ENCODE results near the gene FZR1. TPM values are rescaled to one million over a fixed set of nuclear protein-coding genes. Genes with fewer than 3 reads are reported as not detected.

Gene FZR1
- total RNA-seq, 1 donor from 2014 or later: 25.5 TPM

DNA sequence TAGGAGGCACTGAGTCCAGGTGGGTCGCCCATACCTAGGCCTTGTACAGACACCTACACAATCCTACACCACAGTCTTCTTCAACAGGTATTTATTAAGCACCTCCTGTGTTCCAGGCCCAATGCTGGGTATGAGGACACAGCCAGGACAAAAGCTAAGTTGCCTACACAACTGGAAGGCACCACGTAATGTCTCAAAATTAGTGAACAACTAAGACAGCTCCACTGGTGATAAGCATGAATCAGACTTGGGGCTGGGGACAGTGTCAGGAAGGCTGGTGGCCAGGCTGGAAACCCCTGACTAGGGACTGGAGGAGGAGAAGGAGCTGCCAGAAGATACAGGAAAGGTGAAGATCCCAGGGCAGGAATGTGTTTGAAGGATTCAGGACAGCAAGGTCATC, 28.2 kb upstream of the FZR1 start:
- no peaks in the 10 kb centered on the region for H3K36me3 ChIP-seq (ENCODE audit: control insufficient read depth, insufficient read depth, low read length)
- no peak for DNase-seq (ENCODE audit: low read depth)
- FAIRE-seq: peak; percentile 13
- H3K4me3 ChIP-seq (ENCODE audit: low read depth, low read length): no peak overlapping the region
- H3K27me3 ChIP-seq (ENCODE audit: control insufficient read depth, insufficient read depth, low read length): peaks cover 9% of the 10 kb centered on the region
- TF ChIP-seq, protein P1, sequence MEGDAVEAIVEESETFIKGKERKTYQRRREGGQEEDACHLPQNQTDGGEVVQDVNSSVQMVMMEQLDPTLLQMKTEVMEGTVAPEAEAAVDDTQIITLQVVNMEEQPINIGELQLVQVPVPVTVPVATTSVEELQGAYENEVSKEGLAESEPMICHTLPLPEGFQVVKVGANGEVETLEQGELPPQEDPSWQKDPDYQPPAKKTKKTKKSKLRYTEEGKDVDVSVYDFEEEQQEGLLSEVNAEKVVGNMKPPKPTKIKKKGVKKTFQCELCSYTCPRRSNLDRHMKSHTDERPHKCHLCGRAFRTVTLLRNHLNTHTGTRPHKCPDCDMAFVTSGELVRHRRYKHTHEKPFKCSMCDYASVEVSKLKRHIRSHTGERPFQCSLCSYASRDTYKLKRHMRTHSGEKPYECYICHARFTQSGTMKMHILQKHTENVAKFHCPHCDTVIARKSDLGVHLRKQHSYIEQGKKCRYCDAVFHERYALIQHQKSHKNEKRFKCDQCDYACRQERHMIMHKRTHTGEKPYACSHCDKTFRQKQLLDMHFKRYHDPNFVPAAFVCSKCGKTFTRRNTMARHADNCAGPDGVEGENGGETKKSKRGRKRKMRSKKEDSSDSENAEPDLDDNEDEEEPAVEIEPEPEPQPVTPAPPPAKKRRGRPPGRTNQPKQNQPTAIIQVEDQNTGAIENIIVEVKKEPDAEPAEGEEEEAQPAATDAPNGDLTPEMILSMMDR (IDR thresholded peaks at IDR 0.05; ENCODE audit: insufficient read depth, low read length, severe bottlenecking): no peak

DNA sequence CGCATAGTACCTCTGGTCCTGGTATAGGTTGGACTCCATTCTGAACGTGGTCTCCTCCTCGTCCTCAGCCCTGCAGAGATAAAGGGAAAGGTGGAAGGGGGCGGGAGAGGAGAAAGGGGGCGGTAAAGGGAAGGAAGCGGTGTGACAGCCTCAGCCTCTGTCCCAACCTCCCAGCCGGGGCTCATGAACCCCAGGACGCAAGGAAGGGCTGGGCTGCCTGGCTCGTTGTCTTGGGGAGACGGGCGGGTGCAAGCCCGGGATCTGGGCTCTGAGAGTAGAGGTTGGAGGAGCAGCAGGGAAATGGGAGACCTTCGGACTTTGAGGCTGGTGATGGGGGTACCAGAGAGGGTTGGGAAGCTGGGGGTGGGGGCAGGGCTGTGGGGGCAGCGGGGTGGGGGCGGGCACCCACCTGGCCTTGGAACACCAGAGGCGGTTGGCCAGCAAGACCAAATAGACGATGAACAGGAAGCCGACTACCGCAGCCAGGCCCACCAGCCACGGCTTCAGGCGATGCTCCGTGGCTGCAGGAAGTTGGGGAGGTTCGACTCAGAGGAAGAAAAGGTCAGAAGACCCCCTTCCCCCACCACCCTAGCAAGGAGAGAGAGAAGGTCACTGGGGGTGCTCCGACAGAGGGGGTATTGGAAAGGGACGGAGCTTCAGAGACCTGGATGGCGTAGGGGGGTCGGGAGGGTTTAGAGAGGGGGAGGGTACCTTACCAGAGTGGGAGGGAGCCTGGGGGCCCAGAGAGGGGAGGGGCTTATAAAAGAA, 27.5 kb upstream of the FZR1 start:
- Histone ChIP-seq H3K27me3 (ENCODE audit: control insufficient read depth, insufficient read depth, low read length) (peaks cover 9% of the 10 kb centered on the region), H3K36me3 (ENCODE audit: control insufficient read depth, insufficient read depth, low read length) (no peaks in the 10 kb centered on the region), H3K4me3 (ENCODE audit: low read depth, low read length) (no peak overlapping the region)
- FAIRE-seq: no peak
- TF ChIP-seq, protein P1 (IDR thresholded peaks at IDR 0.05; ENCODE audit: insufficient read depth, low read length, severe bottlenecking): no peak
- no peak for DNase-seq (ENCODE audit: low read depth)

DNA sequence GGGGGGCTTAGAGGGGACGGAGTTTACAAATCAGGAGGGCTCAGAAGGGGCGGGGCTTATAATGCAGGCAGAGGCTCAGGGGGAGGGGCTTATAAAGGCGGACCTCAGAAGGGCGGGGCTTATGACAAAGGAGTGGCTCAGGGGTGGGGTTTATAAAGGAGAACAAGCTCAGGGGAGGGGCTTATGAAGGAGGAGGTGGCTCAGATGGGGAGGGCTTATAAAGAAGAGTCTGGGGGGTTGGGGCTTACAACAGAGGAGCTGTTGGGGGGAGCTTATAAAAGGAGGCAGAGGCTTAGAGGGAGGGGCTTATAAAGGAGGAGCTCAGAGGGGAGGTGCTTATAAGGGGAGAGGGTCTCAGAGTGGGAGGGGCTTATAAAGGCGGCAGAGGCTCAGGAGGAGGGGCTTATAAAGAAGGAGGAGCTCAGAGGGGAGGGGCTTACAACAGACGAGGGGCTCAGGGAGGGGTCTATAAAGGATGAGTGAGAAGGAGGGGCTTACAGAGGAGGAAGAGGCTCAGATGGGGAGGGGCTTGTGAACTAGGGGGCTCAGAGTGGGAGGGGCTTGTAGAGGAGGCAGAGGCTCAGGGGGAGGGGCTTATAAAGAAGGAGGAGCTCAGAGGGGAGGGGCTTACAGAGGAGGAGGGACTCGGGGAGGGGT, 26.8 kb upstream of the FZR1 start:
- TF ChIP-seq, protein P1 (IDR thresholded peaks at IDR 0.05; ENCODE audit: insufficient read depth, low read length, severe bottlenecking): no peak
- H3K4me3 ChIP-seq (ENCODE audit: low read depth, low read length): no peak overlapping the region
- peaks cover 8% of the 10 kb centered on the region for H3K27me3 ChIP-seq (ENCODE audit: control insufficient read depth, insufficient read depth, low read length)
- no peaks in the 10 kb centered on the region for H3K36me3 ChIP-seq (ENCODE audit: control insufficient read depth, insufficient read depth, low read length)
- FAIRE-seq: no peak
- DNase-seq (ENCODE audit: low read depth): no peak

DNA sequence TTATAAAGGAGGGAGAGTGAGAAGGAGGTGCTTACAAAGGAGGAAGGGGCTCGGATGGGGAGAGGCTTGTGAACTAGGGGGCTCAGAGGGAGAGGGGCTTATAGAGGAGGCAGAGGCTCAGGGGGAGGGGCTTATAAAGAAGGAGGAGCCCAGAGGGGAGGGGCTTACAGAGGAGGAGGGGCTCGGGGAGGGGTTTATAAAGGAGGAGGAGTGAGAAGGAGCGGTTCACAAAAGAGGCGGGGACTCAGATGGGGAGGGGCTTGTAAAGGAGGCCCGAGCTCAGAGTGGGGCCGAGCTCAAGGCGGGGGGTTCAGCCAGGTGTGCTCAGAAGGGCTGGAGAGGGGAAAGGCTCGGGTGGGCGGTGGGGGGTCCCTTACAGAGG, 26.3 kb upstream of the FZR1 start:
- peaks cover 8% of the 10 kb centered on the region for H3K27me3 ChIP-seq (ENCODE audit: control insufficient read depth, insufficient read depth, low read length)
- H3K36me3 ChIP-seq (ENCODE audit: control insufficient read depth, insufficient read depth, low read length): no peaks in the 10 kb centered on the region
- FAIRE-seq (no peak), DNase-seq (ENCODE audit: low read depth) (no peak)
- no peak overlapping the region for H3K4me3 ChIP-seq (ENCODE audit: low read depth, low read length)
- TF ChIP-seq, protein P1 (IDR thresholded peaks at IDR 0.05; ENCODE audit: insufficient read depth, low read length, severe bottlenecking): no peak

DNA sequence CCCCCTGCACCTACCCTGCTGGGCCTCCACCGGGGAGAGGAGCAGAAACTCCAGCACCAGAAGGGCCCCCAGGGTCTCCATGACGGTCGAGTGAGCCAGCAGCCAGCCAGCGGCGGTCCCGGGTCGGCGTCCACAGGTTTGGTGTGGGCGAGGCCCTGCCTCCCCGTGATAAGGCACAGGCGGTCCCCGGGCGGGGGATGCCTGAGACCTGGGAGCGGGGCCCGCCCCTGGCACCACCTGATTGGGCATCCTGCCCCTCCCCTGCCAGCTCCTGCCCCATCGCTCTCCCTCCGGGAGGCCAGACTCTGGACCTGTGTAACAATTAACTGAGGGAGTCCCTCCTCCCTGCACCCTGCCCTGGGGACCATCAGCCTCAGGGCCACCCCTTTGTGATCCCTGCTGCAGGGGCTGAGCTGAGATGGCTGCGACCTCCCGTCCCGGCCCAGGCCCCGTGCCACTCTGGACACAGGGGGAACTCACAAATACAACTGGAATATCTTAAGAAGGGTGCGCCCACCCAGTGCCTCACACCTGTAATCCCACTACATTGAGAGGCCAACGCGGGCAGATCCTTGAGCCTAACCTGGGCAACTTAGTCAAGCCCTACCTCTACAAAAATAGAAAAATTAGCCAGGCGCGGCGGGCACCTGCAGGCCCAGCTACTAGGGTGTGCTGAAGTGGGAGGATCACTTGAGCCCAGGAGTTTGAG, 25.6 kb upstream of the FZR1 start, which contains the start of gene SMIM24:
SMIM24 (minus strand) TSS at position 143 of the 709 bp plus-strand sequence; CDS start at position 81, 62 bp downstream.
- DNase-seq (ENCODE audit: low read depth): no peak
- H3K27me3 ChIP-seq (ENCODE audit: control insufficient read depth, insufficient read depth, low read length): peaks cover 5% of the 10 kb centered on the region
- H3K4me3 ChIP-seq (ENCODE audit: low read depth, low read length): no peak within 1 kb of the TSS
- FAIRE-seq: no peak
- no peaks in the 10 kb centered on the region for H3K36me3 ChIP-seq (ENCODE audit: control insufficient read depth, insufficient read depth, low read length)
- TF ChIP-seq, protein P1 (IDR thresholded peaks at IDR 0.05; ENCODE audit: insufficient read depth, low read length, severe bottlenecking): no peak
